Testis (tissue), 3 donors: Measurements from ENCODE around the gene AUTS2. TPM values are rescaled to one million over a fixed set of nuclear protein-coding genes. Genes with fewer than 3 reads are reported as not detected.

Source experiments
- DNase-seq: peaks from one replicate; pipeline ENCODE4 v3.0.0-alpha.2; 2019
- H3K27ac ChIP-seq, 2 donors: fragments of 200-600 bp; sonication (generic); one replicate each; pipeline ENCODE4 v1.5.1; 2019
- H3K27me3 ChIP-seq: fragments of 200-600 bp; sonication (generic); one replicate; pipeline ENCODE4 v1.5.1; 2019
- H3K36me3 ChIP-seq: fragments of 200-600 bp; sonication (generic); one replicate; pipeline ENCODE4 v1.5.1; 2017; ENCODE audit warnings: low read depth; ENCODE audit errors: missing control alignments
- H3K4me1 ChIP-seq: fragments of 200-600 bp; sonication (generic); one replicate; pipeline ENCODE4 v1.5.1; 2019
- H3K4me3 ChIP-seq, 2 donors: fragments of 200-600 bp; sonication (generic); one replicate each; pipeline ENCODE4 v1.5.1; 2017 to 2019
- H3K9me3 ChIP-seq: fragments of 200-600 bp; sonication (generic); one replicate; pipeline ENCODE4 v1.5.1; 2017
- CTCF ChIP-seq, 3 experiments: fragments of 450-650 bp in 2 of 3; fragments of 200-600 bp in 1 of 3; sonication (generic) in 1 of 3; IDR thresholded peaks; one replicate each; pipeline ENCODE4 v1.5.1; 2016 to 2019; ENCODE audit warnings: antibody characterized with exemption in 3 of 3, mild to moderate bottlenecking in 2 of 3, moderate library complexity in 1 of 3
- POLR2A ChIP-seq: fragments of 450-650 bp; IDR thresholded peaks from one replicate; pipeline ENCODE4 v1.6.1; 2017; ENCODE audit warnings: antibody characterized with exemption, mild to moderate bottlenecking, moderate library complexity
- WGBS, 2 donors: methylation state at CpG; one replicate each; pipeline ENCODE4 v1.1.5; 2018; 5-methylcytosine and 5-hydroxymethylcytosine counted together
- intact Hi-C: fragments of 100-400 bp; cut with DNase I; formaldehyde crosslinking; loops from one replicate; pipeline ENCODE4 v1.15.1; 2023; ENCODE audit warnings: low total_unique reads
- polyA plus RNA-seq: library from polyadenylated mRNA; stranded (reverse); fragments of 350-450 nt; fragmentation: Illumina TruSeq; extraction: RNeasy Lipid Tissue Mini Kit (QIAGEN cat#74804); gene quantifications from one replicate; pipeline ENCODE4 v1.2.3, GENCODE V29; 2014; ENCODE audit warnings: low read depth, low replicate concordance; ENCODE audit not compliant: insufficient read depth
- total RNA-seq, 2 donors: library from RNA; depleted of rRNA; stranded (reverse); fragments of >200 nt; gene quantifications; one replicate each; pipeline ENCODE4 v1.2.3, GENCODE V29; 2016

Gene AUTS2
- total and polyA plus RNA-seq, 3 donors from 2014 or later = 21.3 to 75.5 (median 56.1) TPM

DNA sequence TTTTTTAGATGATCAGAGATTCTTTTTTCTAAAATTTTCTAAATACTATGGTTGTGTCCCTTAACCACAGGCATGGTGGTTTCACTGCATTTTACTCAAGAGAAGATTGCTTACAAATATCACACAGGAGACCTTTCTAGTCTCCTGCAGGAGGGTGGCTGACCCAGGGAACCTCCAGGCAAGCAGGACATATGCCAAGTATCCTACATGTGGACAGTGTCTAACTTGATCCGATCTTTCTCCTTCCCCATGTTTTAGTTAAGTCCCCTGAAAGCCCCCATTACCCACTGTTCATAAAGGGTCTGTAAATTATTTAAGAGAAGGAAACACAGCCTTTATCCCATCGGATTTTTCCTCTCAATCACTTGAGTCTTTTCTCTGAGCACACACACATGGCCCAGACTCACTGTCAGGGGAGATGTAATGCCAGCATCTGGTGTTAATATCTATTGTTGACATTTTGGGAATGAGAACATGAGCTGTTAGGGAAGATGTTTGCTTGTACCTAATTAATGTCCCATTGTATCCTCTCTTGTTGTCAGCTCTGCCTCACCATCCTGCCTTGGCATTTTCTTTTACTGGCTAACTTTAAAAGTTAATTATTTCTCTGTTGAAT lies 755.2 kb downstream of the AUTS2 start:
- H3K36me3 ChIP-seq = no peaks in the 10 kb centered on the region
- WGBS, 2 donors = 80 to 89% methylated on average over 2 of the region's 2 CpGs
- H3K9me3 ChIP-seq = no peaks in the 10 kb centered on the region
- no peak for DNase-seq
- TF ChIP-seq POLR2A (no peak), CTCF (IDR thresholded peaks at IDR 0.05) (no peak)
- no peaks in the 10 kb centered on the region for H3K27me3 ChIP-seq
- no peak overlapping the region for H3K4me3 ChIP-seq
- H3K27ac ChIP-seq = no peak overlapping the region
- H3K4me1 ChIP-seq = no peaks in the 10 kb centered on the region
- intact Hi-C loops = no loop called here

DNA sequence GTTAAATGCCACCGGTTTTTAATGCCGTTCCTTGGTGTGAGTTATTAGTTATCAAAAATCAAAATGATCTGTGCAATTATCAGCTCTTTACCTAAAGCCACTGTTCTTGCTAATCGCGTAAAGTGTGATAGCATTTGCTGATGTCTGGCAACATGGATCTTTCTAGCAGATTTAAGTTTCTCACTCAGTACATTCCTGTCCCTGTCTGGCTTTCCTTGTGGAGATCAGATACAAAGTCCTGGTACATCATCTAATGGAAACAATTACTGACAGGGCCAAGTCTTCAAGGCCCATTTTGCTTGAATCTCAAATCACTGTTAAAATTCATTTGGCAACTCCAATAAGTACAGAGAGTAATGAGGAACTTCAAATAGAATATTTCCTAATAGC lies 755.7 kb downstream of the AUTS2 start:
- Histone ChIP-seq H3K4me1 (no peaks in the 10 kb centered on the region), H3K36me3 (no peaks in the 10 kb centered on the region), H3K27ac (no peak overlapping the region), H3K4me3 (no peak overlapping the region), H3K27me3 (no peaks in the 10 kb centered on the region), H3K9me3 (no peaks in the 10 kb centered on the region)
- no peak for DNase-seq
- WGBS, 2 donors = 84% methylated on average over 4 of the region's 4 CpGs
- TF ChIP-seq CTCF (IDR thresholded peaks at IDR 0.05) (no peak), POLR2A (no peak)
- intact Hi-C loops = no loop called here

DNA sequence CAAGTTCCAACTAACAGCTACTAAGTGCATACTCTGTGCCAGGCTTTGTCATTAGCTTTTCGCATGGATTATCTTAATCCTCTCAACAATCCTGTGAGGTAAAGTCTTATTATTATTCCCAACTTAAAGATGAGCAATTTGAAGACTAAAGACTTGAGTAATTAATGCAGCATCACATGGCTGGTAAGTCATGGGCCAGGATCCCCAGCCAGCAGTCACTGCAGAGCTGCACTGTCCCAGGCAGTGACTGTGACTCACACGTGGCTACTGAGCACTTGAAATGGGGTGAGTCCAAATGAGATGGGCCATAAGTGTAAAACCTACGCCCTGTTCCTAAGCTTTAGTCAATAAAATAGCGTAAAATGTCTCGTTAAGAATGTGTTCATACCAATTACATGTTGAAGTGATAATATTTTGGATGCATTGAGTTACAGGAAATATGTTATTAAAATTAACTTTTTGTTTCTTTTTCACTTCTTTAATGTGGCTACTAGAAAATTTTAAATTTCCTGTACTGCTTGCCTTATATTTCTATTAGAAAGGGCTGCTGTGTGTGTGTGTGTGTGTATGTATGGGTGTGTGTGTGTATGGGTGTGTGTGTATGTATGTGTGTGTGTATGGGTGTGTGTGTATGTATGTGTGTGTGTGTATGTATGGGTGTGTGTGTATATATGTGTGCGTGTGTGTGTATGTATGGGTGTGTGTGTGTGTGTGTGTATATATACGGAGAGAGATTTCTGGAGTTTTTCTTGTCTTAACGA lies 756.3 kb downstream of the AUTS2 start:
- Histone ChIP-seq H3K27ac (no peak overlapping the region), H3K36me3 (no peaks in the 10 kb centered on the region), H3K27me3 (no peaks in the 10 kb centered on the region), H3K4me3 (no peak overlapping the region), H3K9me3 (no peaks in the 10 kb centered on the region), H3K4me1 (no peaks in the 10 kb centered on the region)
- no peak for DNase-seq
- WGBS, 2 donors = 84 to 92% methylated on average over 8 of the region's 8 CpGs
- intact Hi-C loops = no loop called here
- TF ChIP-seq CTCF (IDR thresholded peaks at IDR 0.05) (no peak), POLR2A (no peak)

GRCh38 chr7:70355198-70356020 lies 757.1 kb downstream of the AUTS2 start:
- DNase-seq = no peak
- Histone ChIP-seq H3K9me3 (no peaks in the 10 kb centered on the region), H3K27me3 (no peaks in the 10 kb centered on the region), H3K36me3 (no peaks in the 10 kb centered on the region), H3K4me3 (no peak overlapping the region), H3K27ac (no peak overlapping the region), H3K4me1 (no peaks in the 10 kb centered on the region)
- 77 to 82% methylated on average over 10 of the region's 10 CpGs for WGBS, 2 donors
- no peak for TF ChIP-seq POLR2A
- TF ChIP-seq CTCF (IDR thresholded peaks at IDR 0.05) = no peak
- intact Hi-C loops = no loop called here
